H9 (cell line): ENCODE data around the gene ZBTB38. TPM values are rescaled to one million over a fixed set of nuclear protein-coding genes. Genes with fewer than 3 reads are reported as not detected.

Source experiments
- DNase-seq: peaks from one replicate; pipeline ENCODE4 v3.0.0-alpha.2; 2017
- H2AFZ ChIP-seq: one replicate; pipeline ENCODE4 v1.6.1; 2013; ENCODE audit warnings: mild to moderate bottlenecking, low read length, control low read depth, moderate library complexity
- H2AK5ac ChIP-seq: 2 replicates; pipeline ENCODE4 v1.6.1; 2013; ENCODE audit warnings: low read length, control low read depth, mixed read lengths; ENCODE audit not compliant: insufficient read length
- H2BK120ac ChIP-seq: one replicate; pipeline ENCODE4 v1.6.1; 2013; ENCODE audit warnings: low read depth, mild to moderate bottlenecking, low read length, control low read depth, inconsistent platforms; ENCODE audit not compliant: poor library complexity, severe bottlenecking
- H2BK12ac ChIP-seq: 2 replicates; pipeline ENCODE4 v1.6.1; 2013; ENCODE audit warnings: low read length, control low read depth, mixed read lengths, low read depth; ENCODE audit not compliant: insufficient read length
- H2BK15ac ChIP-seq: 2 replicates; pipeline ENCODE4 v1.6.1; 2013; ENCODE audit warnings: low read depth, low read length, control low read depth
- H2BK20ac ChIP-seq: one replicate; pipeline ENCODE4 v1.6.1; 2013; ENCODE audit warnings: low read depth, mild to moderate bottlenecking, low read length, control low read depth, inconsistent platforms; ENCODE audit not compliant: poor library complexity, severe bottlenecking
- H2BK5ac ChIP-seq: 2 replicates; pipeline ENCODE4 v1.6.1; 2013; ENCODE audit warnings: low read length, control low read depth, mixed read lengths; ENCODE audit not compliant: insufficient read length
- H3K14ac ChIP-seq: 2 replicates; pipeline ENCODE4 v1.6.1; 2013; ENCODE audit warnings: low read length, control low read depth; ENCODE audit not compliant: insufficient read depth
- H3K18ac ChIP-seq: 2 replicates; pipeline ENCODE4 v1.6.1; 2013; ENCODE audit warnings: low read depth, mild to moderate bottlenecking, mixed read lengths, low read length, control low read depth; ENCODE audit not compliant: insufficient read length
- H3K23ac ChIP-seq: 2 replicates; pipeline ENCODE4 v1.6.1; 2013; ENCODE audit warnings: low read length, control low read depth, mixed read lengths, low read depth; ENCODE audit not compliant: insufficient read length
- H3K23me2 ChIP-seq: 2 replicates; pipeline ENCODE4 v1.6.1; 2013; ENCODE audit warnings: low read depth, mild to moderate bottlenecking, mixed read lengths, low read length, control low read depth; ENCODE audit not compliant: insufficient read length, poor library complexity, severe bottlenecking
- H3K27ac ChIP-seq: 2 replicates; pipeline ENCODE4 v1.5.1; 2013; ENCODE audit warnings: low read length, control low read depth, mixed read lengths, low read depth; ENCODE audit not compliant: insufficient read length
- H3K27me3 ChIP-seq: 2 replicates; pipeline ENCODE4 v1.6.1; 2013; ENCODE audit warnings: low read length, control low read depth, inconsistent platforms; ENCODE audit not compliant: insufficient read depth
- H3K4ac ChIP-seq: 2 replicates; pipeline ENCODE4 v1.6.1; 2013; ENCODE audit warnings: low read depth, mild to moderate bottlenecking, control low read depth, inconsistent platforms, low read length, moderate library complexity
- H3K4me1 ChIP-seq: 2 replicates; pipeline ENCODE4 v1.6.1; 2013; ENCODE audit warnings: low read length, control low read depth, inconsistent platforms; ENCODE audit not compliant: insufficient read depth
- H3K4me2 ChIP-seq: 2 replicates; pipeline ENCODE4 v1.6.1; 2013; ENCODE audit warnings: low read length, control low read depth, mixed read lengths; ENCODE audit not compliant: insufficient read length, insufficient read depth
- H3K56ac ChIP-seq: 2 replicates; pipeline ENCODE4 v1.6.1; 2013; ENCODE audit warnings: low read depth, mild to moderate bottlenecking, mixed read lengths, low read length, control low read depth; ENCODE audit not compliant: insufficient read length
- H3K79me1 ChIP-seq: 2 replicates; pipeline ENCODE4 v1.6.1; 2013; ENCODE audit warnings: low read depth, mild to moderate bottlenecking, moderate library complexity, low read length, control low read depth, inconsistent platforms; ENCODE audit not compliant: insufficient read depth, poor library complexity, severe bottlenecking
- H3K79me2 ChIP-seq: 2 replicates; pipeline ENCODE4 v1.6.1; 2013; ENCODE audit warnings: low read length, control low read depth, inconsistent platforms; ENCODE audit not compliant: insufficient read depth
- H3K9ac ChIP-seq: 2 replicates; pipeline ENCODE4 v1.6.1; 2013; ENCODE audit warnings: low read length, control low read depth, mixed read lengths; ENCODE audit not compliant: insufficient read length; ENCODE audit errors: extremely low read depth
- H3K9me3 ChIP-seq: one replicate; pipeline ENCODE4 v1.6.1; 2013; ENCODE audit warnings: low read depth, low read length, inconsistent platforms; ENCODE audit not compliant: control insufficient read depth
- H3T11ph ChIP-seq: one replicate; pipeline ENCODE4 v1.6.1; 2013; ENCODE audit warnings: mild to moderate bottlenecking, low read length, control low read depth, inconsistent platforms
- H4K20me1 ChIP-seq: one replicate; pipeline ENCODE4 v1.6.1; 2013; ENCODE audit not compliant: control insufficient read depth, insufficient read length, insufficient read depth
- H4K5ac ChIP-seq: 2 replicates; pipeline ENCODE4 v1.6.1; 2013; ENCODE audit warnings: low read depth, mild to moderate bottlenecking, mixed read lengths, low read length, control low read depth; ENCODE audit not compliant: insufficient read length
- H4K8ac ChIP-seq: replicated peaks from 2 replicates; pipeline ENCODE4 v1.6.1; 2013; ENCODE audit warnings: low read length, control low read depth, mixed read lengths, low read depth; ENCODE audit not compliant: insufficient read length
- H4K91ac ChIP-seq: 2 replicates; pipeline ENCODE4 v1.6.1; 2013; ENCODE audit warnings: low read depth, mild to moderate bottlenecking, moderate library complexity, mixed read lengths, low read length, control low read depth; ENCODE audit not compliant: insufficient read length
- H3K27ac Mint-ChIP-seq, 3 experiments: 2 replicates in 2 of 3; 3 replicates in 1 of 3; pipeline ENCODE4 v1.8.0; 2020 to 2021; ENCODE audit warnings: mixed read lengths in 3 of 3, mild to moderate bottlenecking in 1 of 3, moderate library complexity in 1 of 3
- H3K27me3 Mint-ChIP-seq: 2 replicates; pipeline ENCODE4 v1.8.0; 2021; ENCODE audit warnings: low read depth, mild to moderate bottlenecking, moderate library complexity, mixed read lengths
- H3K36me3 Mint-ChIP-seq, 3 experiments: 2 replicates in 2 of 3; 3 replicates in 1 of 3; pipeline ENCODE4 v1.8.0; 2020 to 2021; ENCODE audit warnings: low read depth in 3 of 3, mixed read lengths in 3 of 3; ENCODE audit not compliant: insufficient read depth in 1 of 3
- H3K4me1 Mint-ChIP-seq, 2 experiments: 2 replicates each; pipeline ENCODE4 v1.8.0; 2020; ENCODE audit warnings: mixed read lengths in 2 of 2
- H3K4me3 Mint-ChIP-seq, 2 experiments: 2 replicates in 1 of 2; 3 replicates in 1 of 2; pipeline ENCODE4 v1.8.0; 2020 to 2021; ENCODE audit warnings: mild to moderate bottlenecking in 2 of 2, mixed read lengths in 2 of 2, moderate library complexity in 1 of 2
- H3K9me3 Mint-ChIP-seq, 2 experiments: 2 replicates in 1 of 2; 3 replicates in 1 of 2; pipeline ENCODE4 v1.8.0; 2020; ENCODE audit warnings: mild to moderate bottlenecking in 2 of 2, mixed read lengths in 2 of 2, moderate library complexity in 1 of 2
- WGBS: extraction: QIAGEN DNeasy Blood & Tissue Kit; methylation state at CpG from one replicate; pipeline ENCODE4 v1.1.7; 2013; ENCODE audit warnings: missing lambda C conversion rate, low lambda C conversion rate, mixed read lengths; ENCODE audit not compliant: insufficient read length; ENCODE audit errors: extremely low coverage; 5-methylcytosine and 5-hydroxymethylcytosine counted together
- total RNA-seq: library from RNA; stranded (reverse); gene quantifications from 2 replicates; pipeline ENCODE4 v1.2.1, GENCODE V29; 2021
- TF ChIP-seq, protein P1 (sequence below): fragments of 200-600 bp; sonication (generic); conservative IDR thresholded peaks from 3 replicates; pipeline ENCODE4 v1.8.0; 2021; ENCODE audit warnings: antibody characterized with exemption, mild to moderate bottlenecking

Gene ZBTB38
- total RNA-seq, 1 experiment from 2014 or later: 14.6 TPM

DNA sequence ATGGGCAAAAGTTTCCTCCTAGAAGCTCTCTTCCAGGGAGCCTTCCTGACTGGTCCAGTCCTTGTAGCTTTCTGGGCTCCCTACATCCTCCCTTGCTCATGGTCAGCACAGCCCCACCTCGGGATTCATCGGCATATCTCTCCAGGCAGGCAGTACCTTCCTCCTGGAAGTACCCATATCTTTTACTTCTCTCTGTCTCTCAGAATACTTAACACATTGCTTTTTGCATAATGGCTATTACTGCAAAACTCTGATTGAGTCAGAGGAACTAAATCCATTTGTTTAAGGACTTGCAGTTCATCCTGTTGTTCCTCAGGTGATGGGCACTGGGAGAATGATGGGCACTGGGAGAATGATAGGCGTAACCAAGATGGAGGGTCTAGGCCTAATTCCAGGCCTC is 13.8 kb upstream of the ZBTB38 start:
- Mint-ChIP-seq H3K36me3 (no peaks in the 10 kb centered on the region), H3K4me1 (peaks cover 6 to 12% of the 10 kb centered on the region in 2 experiments), H3K9me3 (no peaks in the 10 kb centered on the region), H3K27ac (no peak overlapping the region), H3K4me3 (no peak overlapping the region), H3K27me3 (no peaks in the 10 kb centered on the region; the same call in 1 of the 2 replicates)
- H2BK15ac ChIP-seq: no peak overlapping the region
- H3K4me1 ChIP-seq: no peaks in the 10 kb centered on the region
- H3T11ph ChIP-seq: no peak overlapping the region
- no peak for DNase-seq
- H3K4me2 ChIP-seq: no peak overlapping the region
- no peak overlapping the region for H3K4ac ChIP-seq
- H2AFZ ChIP-seq: no peak overlapping the region
- H4K91ac ChIP-seq: no peak overlapping the region
- no peak overlapping the region for H4K8ac ChIP-seq
- H3K14ac ChIP-seq: no peak overlapping the region
- H3K9me3 ChIP-seq: no peaks in the 10 kb centered on the region
- no peak overlapping the region for H2BK5ac ChIP-seq
- no peaks in the 10 kb centered on the region for H4K20me1 ChIP-seq
- no peak overlapping the region for H4K5ac ChIP-seq
- no peak overlapping the region for H3K56ac ChIP-seq
- H2BK120ac ChIP-seq: no peak overlapping the region
- no CpG with 5 or more reads among the region's 3 CpGs for WGBS
- H2AK5ac ChIP-seq: no peak overlapping the region
- H3K23me2 ChIP-seq: no peaks in the 10 kb centered on the region
- H3K79me1 ChIP-seq: no peaks in the 10 kb centered on the region
- no peaks in the 10 kb centered on the region for H3K79me2 ChIP-seq
- H3K18ac ChIP-seq: no peak overlapping the region
- H2BK20ac ChIP-seq: no peak overlapping the region
- no peak overlapping the region for H3K9ac ChIP-seq
- H3K23ac ChIP-seq: no peak overlapping the region
- H3K27ac ChIP-seq: no peak overlapping the region
- H3K27me3 ChIP-seq: no peaks in the 10 kb centered on the region
- no peak overlapping the region for H2BK12ac ChIP-seq
- TF ChIP-seq, protein P1, sequence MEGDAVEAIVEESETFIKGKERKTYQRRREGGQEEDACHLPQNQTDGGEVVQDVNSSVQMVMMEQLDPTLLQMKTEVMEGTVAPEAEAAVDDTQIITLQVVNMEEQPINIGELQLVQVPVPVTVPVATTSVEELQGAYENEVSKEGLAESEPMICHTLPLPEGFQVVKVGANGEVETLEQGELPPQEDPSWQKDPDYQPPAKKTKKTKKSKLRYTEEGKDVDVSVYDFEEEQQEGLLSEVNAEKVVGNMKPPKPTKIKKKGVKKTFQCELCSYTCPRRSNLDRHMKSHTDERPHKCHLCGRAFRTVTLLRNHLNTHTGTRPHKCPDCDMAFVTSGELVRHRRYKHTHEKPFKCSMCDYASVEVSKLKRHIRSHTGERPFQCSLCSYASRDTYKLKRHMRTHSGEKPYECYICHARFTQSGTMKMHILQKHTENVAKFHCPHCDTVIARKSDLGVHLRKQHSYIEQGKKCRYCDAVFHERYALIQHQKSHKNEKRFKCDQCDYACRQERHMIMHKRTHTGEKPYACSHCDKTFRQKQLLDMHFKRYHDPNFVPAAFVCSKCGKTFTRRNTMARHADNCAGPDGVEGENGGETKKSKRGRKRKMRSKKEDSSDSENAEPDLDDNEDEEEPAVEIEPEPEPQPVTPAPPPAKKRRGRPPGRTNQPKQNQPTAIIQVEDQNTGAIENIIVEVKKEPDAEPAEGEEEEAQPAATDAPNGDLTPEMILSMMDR: no peak
